Liver (tissue), 9 donors: ENCODE results near the gene ONECUT1. TPM values are rescaled to one million over a fixed set of nuclear protein-coding genes. Genes with fewer than 3 reads are reported as not detected.
A peak's percentile ranks its signal among the peaks of the same experiment; 100 is the strongest.

Experiments used
- DNase-seq: peaks from one replicate; pipeline ENCODE4 v3.0.0-alpha.2; 2017; ENCODE audit warnings: low spot score
- H3K27ac ChIP-seq, 2 donors: one replicate each; pipeline ENCODE4 v1.7.0; 2013; ENCODE audit warnings: inconsistent platforms in 2 of 2, low read length in 2 of 2, control low read depth in 1 of 2, low read depth in 1 of 2, mild to moderate bottlenecking in 1 of 2
- H3K27me3 ChIP-seq, 4 donors: one replicate each; pipeline versions ENCODE4 v1.6.1 to v1.7.0; 2013; ENCODE audit warnings: low read length in 3 of 4, inconsistent platforms in 1 of 4, mild to moderate bottlenecking in 1 of 4, moderate library complexity in 1 of 4; ENCODE audit not compliant: control insufficient read depth in 4 of 4, insufficient read depth in 4 of 4
- H3K36me3 ChIP-seq, 4 donors: one replicate each; pipeline versions ENCODE4 v1.6.1 to v1.7.0; 2013; ENCODE audit warnings: low read length in 3 of 4, mild to moderate bottlenecking in 3 of 4, low read depth in 1 of 4, moderate library complexity in 1 of 4; ENCODE audit not compliant: control insufficient read depth in 4 of 4, insufficient read depth in 3 of 4
- H3K4me1 ChIP-seq, 4 donors: one replicate each; pipeline versions ENCODE4 v1.6.1 to v1.7.0; 2013; ENCODE audit warnings: low read length in 3 of 4, mild to moderate bottlenecking in 3 of 4, moderate library complexity in 1 of 4; ENCODE audit not compliant: control insufficient read depth in 4 of 4, insufficient read depth in 4 of 4
- H3K4me3 ChIP-seq, 3 donors: one replicate each; pipeline versions ENCODE4 v1.6.1 to v1.7.0; 2013; ENCODE audit warnings: low read length in 3 of 3, control low read depth in 1 of 3, low read depth in 1 of 3, mild to moderate bottlenecking in 1 of 3
- H3K9ac ChIP-seq, 2 donors: one replicate each; pipeline ENCODE4 v1.7.0; 2013; ENCODE audit warnings: low read length in 2 of 2, mild to moderate bottlenecking in 2 of 2, moderate library complexity in 2 of 2, control low read depth in 1 of 2, low read depth in 1 of 2
- H3K9me3 ChIP-seq, 4 donors: one replicate each; pipeline versions ENCODE4 v1.6.1 to v1.7.0; 2013; ENCODE audit warnings: low read length in 3 of 4; ENCODE audit not compliant: control insufficient read depth in 4 of 4
- ATF3 ChIP-seq: IDR thresholded peaks from 2 replicates; pipeline ENCODE4 v1.6.1; 2016; ENCODE audit warnings: antibody characterized with exemption
- EGR1 ChIP-seq, 2 donors: IDR thresholded peaks; 2 replicates each; pipeline ENCODE4 v1.6.1; 2016 to 2018; ENCODE audit warnings: antibody characterized with exemption in 2 of 2, low read depth in 2 of 2
- GABPA ChIP-seq, 2 donors: IDR thresholded peaks in 1 of 2; conservative IDR thresholded peaks in 1 of 2; 2 replicates each; pipeline ENCODE4 v1.6.1; 2016; ENCODE audit warnings: antibody characterized with exemption in 2 of 2, mild to moderate bottlenecking in 1 of 2, moderate library complexity in 1 of 2
- HNF4A ChIP-seq, 2 donors: conservative IDR thresholded peaks; 2 replicates each; pipeline ENCODE4 v1.6.1; 2016; ENCODE audit warnings: antibody characterized with exemption in 2 of 2, mild to moderate bottlenecking in 2 of 2
- HNF4G ChIP-seq: IDR thresholded peaks from 2 replicates; pipeline ENCODE4 v1.6.1; 2016; ENCODE audit warnings: antibody characterized with exemption
- NR2F2 ChIP-seq: IDR thresholded peaks from 2 replicates; pipeline ENCODE4 v1.6.1; 2016; ENCODE audit warnings: antibody characterized with exemption
- RAD21 ChIP-seq, 2 donors: IDR thresholded peaks; 2 replicates each; pipeline ENCODE4 v1.6.1; 2016; ENCODE audit warnings: antibody characterized with exemption in 2 of 2, mild to moderate bottlenecking in 2 of 2
- RXRA ChIP-seq, 2 donors: IDR thresholded peaks; 2 replicates each; pipeline ENCODE4 v1.6.1; 2017 to 2018; ENCODE audit warnings: antibody characterized with exemption in 2 of 2, mild to moderate bottlenecking in 1 of 2
- SP1 ChIP-seq: IDR thresholded peaks from 2 replicates; pipeline ENCODE4 v1.6.1; 2018; ENCODE audit warnings: antibody characterized with exemption, mild to moderate bottlenecking
- YY1 ChIP-seq: IDR thresholded peaks from 2 replicates; pipeline ENCODE4 v1.6.1; 2016; ENCODE audit warnings: antibody characterized with exemption, mild to moderate bottlenecking
- ZBTB33 ChIP-seq: IDR thresholded peaks from 2 replicates; pipeline ENCODE4 v1.6.1; 2016; ENCODE audit warnings: antibody characterized with exemption
- WGBS: extraction: QIAGEN DNeasy Blood & Tissue Kit; methylation state at CpG from one replicate; pipeline ENCODE4 v1.1.7; 2013; 5-methylcytosine and 5-hydroxymethylcytosine counted together
- polyA plus RNA-seq, 2 donors: library from polyadenylated mRNA; stranded (reverse) in 1 of 2; unstranded in 1 of 2; fragments of 200-250 nt in 1 of 2; fragments of >200 nt in 1 of 2; fragmentation: Nextera tagmentation in 1 of 2; extraction: Ambion mirVana in 1 of 2; gene quantifications; one replicate each; pipeline versions ENCODE4 v1.2.1 to v1.2.3, GENCODE V29; 2013 to 2015
- total RNA-seq, 2 donors: library from RNA; depleted of rRNA; stranded (reverse); fragments of >200 nt; gene quantifications; one replicate each; pipeline ENCODE4 v1.2.3, GENCODE V29; 2014
- TF ChIP-seq, protein P1 (sequence below): IDR thresholded peaks from 2 replicates; pipeline ENCODE4 v1.6.1; 2016; ENCODE audit warnings: antibody characterized with exemption, mild to moderate bottlenecking
- TF ChIP-seq, protein P2 (sequence below): IDR thresholded peaks from 2 replicates; pipeline ENCODE4 v1.6.1; 2016; ENCODE audit warnings: antibody characterized with exemption
- TF ChIP-seq, protein P3 (sequence below): fragments of 150-350 bp; IDR thresholded peaks from 2 replicates; pipeline ENCODE4 v1.5.1; 2017; ENCODE audit warnings: improper control_type of control experiment, low read depth, low read length; ENCODE audit not compliant: missing input control
- donor health status: healthy.
- donor health status: healthy.
- donor health status: healthy.
- donor health status: healthy.
- donor health status: healthy.

Gene ONECUT1
- total and polyA plus RNA-seq, 4 donors, result 7.7 to 51.0 (median 14.8) TPM

GRCh38 chr15:52802110-52802509 is 12.0 kb upstream of the ONECUT1 start (continued):
- peak; percentile 44 for TF ChIP-seq SP1

DNA sequence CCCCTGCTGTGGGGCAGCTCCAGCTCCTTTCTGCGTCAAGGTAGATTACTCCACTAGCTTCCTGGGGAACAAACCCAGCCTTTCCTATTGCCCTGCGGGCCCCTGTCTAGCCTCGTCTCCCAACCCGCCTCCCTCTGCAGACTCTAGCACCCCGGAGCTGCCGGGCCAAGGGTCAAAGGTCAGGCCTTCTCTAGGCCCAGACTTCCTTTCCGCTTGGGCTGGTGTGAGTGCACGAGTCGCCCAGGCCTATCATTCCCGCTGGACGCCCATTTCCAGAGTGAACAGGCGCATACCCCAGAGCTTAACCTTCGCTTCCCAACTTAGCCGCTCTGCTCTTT is 11.6 kb upstream of the ONECUT1 start:
- no peaks in the 10 kb centered on the region for H3K36me3 ChIP-seq
- H3K27ac ChIP-seq, result peak overlapping the region; percentile 97 to 98
- TF ChIP-seq NR2F2, result peak; percentile 5
- TF ChIP-seq, protein P1, sequence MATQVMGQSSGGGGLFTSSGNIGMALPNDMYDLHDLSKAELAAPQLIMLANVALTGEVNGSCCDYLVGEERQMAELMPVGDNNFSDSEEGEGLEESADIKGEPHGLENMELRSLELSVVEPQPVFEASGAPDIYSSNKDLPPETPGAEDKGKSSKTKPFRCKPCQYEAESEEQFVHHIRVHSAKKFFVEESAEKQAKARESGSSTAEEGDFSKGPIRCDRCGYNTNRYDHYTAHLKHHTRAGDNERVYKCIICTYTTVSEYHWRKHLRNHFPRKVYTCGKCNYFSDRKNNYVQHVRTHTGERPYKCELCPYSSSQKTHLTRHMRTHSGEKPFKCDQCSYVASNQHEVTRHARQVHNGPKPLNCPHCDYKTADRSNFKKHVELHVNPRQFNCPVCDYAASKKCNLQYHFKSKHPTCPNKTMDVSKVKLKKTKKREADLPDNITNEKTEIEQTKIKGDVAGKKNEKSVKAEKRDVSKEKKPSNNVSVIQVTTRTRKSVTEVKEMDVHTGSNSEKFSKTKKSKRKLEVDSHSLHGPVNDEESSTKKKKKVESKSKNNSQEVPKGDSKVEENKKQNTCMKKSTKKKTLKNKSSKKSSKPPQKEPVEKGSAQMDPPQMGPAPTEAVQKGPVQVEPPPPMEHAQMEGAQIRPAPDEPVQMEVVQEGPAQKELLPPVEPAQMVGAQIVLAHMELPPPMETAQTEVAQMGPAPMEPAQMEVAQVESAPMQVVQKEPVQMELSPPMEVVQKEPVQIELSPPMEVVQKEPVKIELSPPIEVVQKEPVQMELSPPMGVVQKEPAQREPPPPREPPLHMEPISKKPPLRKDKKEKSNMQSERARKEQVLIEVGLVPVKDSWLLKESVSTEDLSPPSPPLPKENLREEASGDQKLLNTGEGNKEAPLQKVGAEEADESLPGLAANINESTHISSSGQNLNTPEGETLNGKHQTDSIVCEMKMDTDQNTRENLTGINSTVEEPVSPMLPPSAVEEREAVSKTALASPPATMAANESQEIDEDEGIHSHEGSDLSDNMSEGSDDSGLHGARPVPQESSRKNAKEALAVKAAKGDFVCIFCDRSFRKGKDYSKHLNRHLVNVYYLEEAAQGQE, result no peak
- no peak for DNase-seq
- no peaks in the 10 kb centered on the region for H3K27me3 ChIP-seq
- no peaks in the 10 kb centered on the region for H3K9me3 ChIP-seq
- no peak overlapping the region for H3K4me3 ChIP-seq
- H3K9ac ChIP-seq, result no peak overlapping the region
- WGBS, result 60% methylated on average over 14 of the region's 14 CpGs
- H3K4me1 ChIP-seq, result peaks cover 18 to 84% (median 56%) of the 10 kb centered on the region in 4 donors

- Histone ChIP-seq H3K9me3 (no peaks in the 10 kb centered on the region), H3K36me3 (no peaks in the 10 kb centered on the region), H3K9ac (no peak overlapping the region), H3K27me3 (no peaks in the 10 kb centered on the region), H3K27ac (peak overlapping the region; percentile 72 to 98), H3K4me1 (peaks cover 18 to 78% (median 55%) of the 10 kb centered on the region in 4 donors), H3K4me3 (no peak overlapping the region)
- TF ChIP-seq RXRA (IDR thresholded peaks at IDR 0.05) (no peak), RAD21 (IDR thresholded peaks at IDR 0.05) (no peak), EGR1 (IDR thresholded peaks at IDR 0.05; ENCODE audit: low read depth in 2 of 2) (no peak), HNF4A (conservative IDR thresholded peaks at IDR 0.05) (no peak), NR2F2 (no peak)
- TF ChIP-seq, protein P2, sequence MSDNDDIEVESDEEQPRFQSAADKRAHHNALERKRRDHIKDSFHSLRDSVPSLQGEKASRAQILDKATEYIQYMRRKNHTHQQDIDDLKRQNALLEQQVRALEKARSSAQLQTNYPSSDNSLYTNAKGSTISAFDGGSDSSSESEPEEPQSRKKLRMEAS, result no peak
- DNase-seq, result no peak
- WGBS, result 61% methylated on average over 44 of the region's 44 CpGs
These were observed 11.0 kb upstream of the ONECUT1 start for GRCh38 chr15:52800828-52801747.

- Histone ChIP-seq H3K4me3 (peak overlapping the region in 2 of 3 donors; percentile 31 to 40), H3K9me3 (no peaks in the 10 kb centered on the region), H3K27me3 (no peaks in the 10 kb centered on the region), H3K9ac (peak overlapping the region; percentile 28 to 54), H3K27ac (peak overlapping the region; percentile 72 to 74), H3K36me3 (no peaks in the 10 kb centered on the region), H3K4me1 (peaks cover 15 to 67% (median 47%) of the 10 kb centered on the region in 4 donors)
- 16% methylated on average over 9 of the region's 9 CpGs for WGBS
- no peak for DNase-seq
- no peak for TF ChIP-seq SP1
- no peak for TF ChIP-seq ZBTB33
- no peak for TF ChIP-seq ATF3
- TF ChIP-seq HNF4G, result no peak
- no peak for TF ChIP-seq YY1
- TF ChIP-seq RAD21 (IDR thresholded peaks at IDR 0.05), result no peak
- TF ChIP-seq, protein P3, sequence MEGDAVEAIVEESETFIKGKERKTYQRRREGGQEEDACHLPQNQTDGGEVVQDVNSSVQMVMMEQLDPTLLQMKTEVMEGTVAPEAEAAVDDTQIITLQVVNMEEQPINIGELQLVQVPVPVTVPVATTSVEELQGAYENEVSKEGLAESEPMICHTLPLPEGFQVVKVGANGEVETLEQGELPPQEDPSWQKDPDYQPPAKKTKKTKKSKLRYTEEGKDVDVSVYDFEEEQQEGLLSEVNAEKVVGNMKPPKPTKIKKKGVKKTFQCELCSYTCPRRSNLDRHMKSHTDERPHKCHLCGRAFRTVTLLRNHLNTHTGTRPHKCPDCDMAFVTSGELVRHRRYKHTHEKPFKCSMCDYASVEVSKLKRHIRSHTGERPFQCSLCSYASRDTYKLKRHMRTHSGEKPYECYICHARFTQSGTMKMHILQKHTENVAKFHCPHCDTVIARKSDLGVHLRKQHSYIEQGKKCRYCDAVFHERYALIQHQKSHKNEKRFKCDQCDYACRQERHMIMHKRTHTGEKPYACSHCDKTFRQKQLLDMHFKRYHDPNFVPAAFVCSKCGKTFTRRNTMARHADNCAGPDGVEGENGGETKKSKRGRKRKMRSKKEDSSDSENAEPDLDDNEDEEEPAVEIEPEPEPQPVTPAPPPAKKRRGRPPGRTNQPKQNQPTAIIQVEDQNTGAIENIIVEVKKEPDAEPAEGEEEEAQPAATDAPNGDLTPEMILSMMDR, result no peak
- TF ChIP-seq GABPA (IDR thresholded peaks at IDR 0.05 in 1 of 2, conservative IDR thresholded peaks at IDR 0.05 in 1 of 2), result no peak
- TF ChIP-seq NR2F2, result no peak
These were observed 9.1 kb upstream of the ONECUT1 start for GRCh38 chr15:52799145-52799811.
